NCI-H748 (cell line): ENCODE measurements around the gene CLDN24.

Experiments
- DNase-seq: peaks from one replicate; lab custom pipeline; 2025; ENCODE audit not compliant: unreplicated experiment; lab: John Stamatoyannopoulos, UW

Gene CLDN24

GRCh38 chr4:183322326-183322725, at the start of gene CLDN24:
TSS of gene CLDN24 (minus strand) at chr4:183322426. CDS start at chr4:183322426, 0 bp downstream.
- DNase-seq: no peak

DNA sequence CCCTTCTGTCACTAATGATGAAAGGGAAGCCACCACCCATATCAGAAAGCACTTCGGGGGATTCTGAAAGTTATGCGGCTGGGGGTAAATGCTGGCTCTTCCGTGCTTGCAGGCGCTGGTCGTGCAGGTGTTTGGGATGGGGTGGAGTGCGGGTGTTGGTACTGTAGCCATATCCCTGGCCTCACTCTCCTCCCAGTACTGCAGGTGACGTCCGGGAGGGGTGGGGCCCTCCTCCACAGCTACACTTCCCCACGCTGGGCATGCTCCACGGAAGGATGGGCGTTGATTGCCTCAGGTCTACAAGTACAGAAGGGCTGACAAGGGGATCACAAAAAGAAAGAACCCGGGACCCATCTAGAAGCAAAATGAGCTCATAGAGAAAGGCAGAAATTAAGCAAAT, 48.6 kb upstream of the CLDN24 start:
- DNase-seq: no peak

GRCh38 chr4:183369073-183369472, 46.8 kb upstream of the CLDN24 start:
- DNase-seq: no peak

GRCh38 chr4:183366206-183366835, 44.1 kb upstream of the CLDN24 start:
- DNase-seq: no peak

DNA sequence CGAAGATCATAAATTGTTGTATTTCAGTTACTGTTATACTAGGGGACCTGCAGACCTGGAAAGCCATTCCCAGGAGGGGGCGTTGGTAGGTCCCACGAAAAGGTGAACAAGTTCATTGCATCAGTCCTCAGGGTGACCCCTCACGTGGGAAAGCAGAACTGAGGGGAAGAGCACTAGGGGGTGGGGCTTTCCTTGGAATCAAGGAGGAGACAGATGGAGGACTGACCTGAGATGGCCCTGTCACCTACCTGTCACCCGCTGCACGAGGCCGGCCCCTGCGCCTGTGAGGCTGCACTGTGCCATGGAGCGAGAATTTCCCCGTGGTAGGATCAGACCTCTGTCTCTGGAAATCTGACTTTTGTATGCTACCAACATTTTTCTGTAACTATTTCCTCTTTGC, 41.8 kb upstream of the CLDN24 start:
- no peak for DNase-seq

- no peak for DNase-seq
Observed at GRCh38 chr4:183362916-183363542, 40.8 kb upstream of the CLDN24 start.

- no peak for DNase-seq
Observed at GRCh38 chr4:183362036-183362435, 39.8 kb upstream of the CLDN24 start.

DNA sequence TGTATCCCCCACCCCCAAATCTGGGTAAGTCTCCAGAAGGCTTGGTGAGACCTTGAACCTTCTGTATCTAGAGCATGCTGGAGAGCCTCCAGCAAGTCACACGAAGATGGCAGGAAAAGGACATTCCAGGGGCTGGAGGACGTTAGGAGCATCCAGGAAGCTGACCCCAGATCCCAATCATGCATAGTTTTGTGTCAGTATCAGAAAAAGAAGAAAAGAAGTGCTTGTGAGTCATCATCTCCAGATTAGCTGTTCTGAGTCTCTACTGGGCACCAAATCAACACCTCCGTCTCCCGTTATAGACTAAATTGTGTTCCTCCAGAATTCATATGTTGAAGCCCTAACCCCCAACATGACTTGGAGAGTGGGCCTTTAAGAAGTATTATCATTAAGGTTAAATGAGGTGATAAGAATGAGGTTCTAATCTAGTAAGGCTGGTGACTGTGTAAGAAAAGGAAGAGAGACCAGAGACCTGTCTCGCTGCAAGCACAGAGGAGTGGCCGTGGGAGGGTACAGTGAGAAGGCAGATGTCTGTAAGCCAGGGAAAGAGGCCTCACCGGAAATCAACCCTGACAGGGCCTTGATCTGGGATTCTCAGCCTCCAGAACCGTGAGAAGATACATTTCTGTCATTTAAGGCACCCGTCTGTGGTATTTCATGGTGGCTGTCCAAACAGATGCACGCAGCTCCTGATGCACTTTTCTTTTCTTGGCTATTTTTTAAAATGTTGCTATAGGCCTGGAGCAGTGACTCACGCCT, 38.1 kb upstream of the CLDN24 start:
- DNase-seq: no peak

GRCh38 chr4:183358215-183358755, 36.1 kb upstream of the CLDN24 start:
- no peak for DNase-seq

DNA sequence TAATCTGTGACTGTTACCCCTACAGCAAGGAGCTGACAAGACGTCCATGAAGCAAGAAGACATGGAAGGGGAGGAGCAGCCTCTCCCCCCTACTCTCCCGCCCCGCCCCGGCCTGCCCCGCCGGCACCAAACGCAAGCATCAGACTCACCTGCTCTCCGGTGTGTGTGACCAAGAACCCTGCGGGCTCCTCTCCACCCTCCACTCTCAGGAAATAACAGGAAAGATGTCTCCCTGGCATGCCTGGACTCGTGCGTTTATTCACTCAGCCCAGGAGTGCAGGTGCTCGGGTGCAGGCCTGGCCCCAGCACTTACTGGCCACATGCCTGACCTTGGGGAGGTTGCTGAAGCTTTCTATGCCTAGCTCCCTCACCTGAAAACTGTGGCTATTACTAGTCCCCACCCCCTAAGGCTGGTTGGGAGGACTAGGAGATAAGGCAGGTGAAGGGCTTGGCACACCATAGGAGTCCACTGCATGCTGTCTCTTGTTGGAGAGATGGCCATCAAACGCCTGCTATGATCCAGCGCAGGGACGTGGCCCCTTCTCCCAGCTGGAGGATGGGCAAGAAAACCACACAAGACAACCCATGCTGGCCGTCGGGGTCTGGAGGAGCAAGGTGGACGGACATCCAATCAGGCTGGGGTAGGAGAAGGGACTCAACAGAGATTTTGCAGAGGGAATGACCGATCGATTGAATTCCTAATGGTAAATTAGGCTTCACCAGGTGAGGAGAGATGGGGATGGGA, 34.9 kb upstream of the CLDN24 start:
- peak; percentile 70 for DNase-seq

- DNase-seq: peak; percentile 32
Observed at GRCh38 chr4:183356173-183356830, 34.1 kb upstream of the CLDN24 start.

DNA sequence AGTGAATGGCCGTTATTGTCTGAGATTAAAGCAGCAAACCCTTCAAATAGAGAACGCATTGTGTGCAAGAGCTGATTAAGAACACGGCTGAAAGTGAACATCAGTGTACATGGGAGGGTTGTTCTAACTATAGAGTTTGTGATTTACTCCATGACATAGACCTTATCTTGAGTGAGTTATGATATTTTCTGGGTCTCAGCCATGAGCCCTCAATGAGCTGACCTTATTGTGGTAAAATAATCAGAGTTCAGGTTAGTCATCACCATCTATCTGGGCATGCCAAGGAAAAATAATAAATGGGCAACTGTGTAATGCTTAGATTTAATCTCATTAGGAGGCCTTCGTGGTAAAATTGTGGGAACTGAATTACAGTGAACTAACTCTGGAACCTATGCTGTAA, 33.2 kb upstream of the CLDN24 start:
- DNase-seq: no peak

GRCh38 chr4:183354219-183354618, 32.0 kb upstream of the CLDN24 start:
- DNase-seq: peak; percentile 81

DNA sequence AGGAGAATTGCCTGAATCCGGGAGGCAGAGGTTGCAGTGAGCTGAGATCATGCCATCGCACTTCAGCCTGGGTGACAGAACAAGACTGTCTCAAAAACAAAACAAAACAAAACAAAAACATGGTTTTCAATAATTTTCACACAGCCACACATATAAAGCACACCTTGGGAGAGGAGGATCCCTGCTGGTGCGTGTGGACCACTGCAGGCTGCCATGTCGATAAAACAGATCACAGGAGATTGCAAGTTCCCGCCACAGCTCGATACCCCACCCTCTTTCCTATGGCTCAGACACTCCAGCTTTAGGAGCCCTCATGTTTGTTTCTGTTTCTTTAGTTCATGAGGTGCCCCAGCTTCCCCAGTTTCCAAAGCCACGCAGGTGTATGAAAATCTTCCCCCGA, 31.3 kb upstream of the CLDN24 start:
- DNase-seq: no peak

- no peak for DNase-seq
Observed at GRCh38 chr4:183352546-183352945, 30.3 kb upstream of the CLDN24 start.

GRCh38 chr4:183350317-183351071, 28.3 kb upstream of the CLDN24 start:
- no peak for DNase-seq

- DNase-seq: no peak
Observed at GRCh38 chr4:183349673-183350072, 27.4 kb upstream of the CLDN24 start.

DNA sequence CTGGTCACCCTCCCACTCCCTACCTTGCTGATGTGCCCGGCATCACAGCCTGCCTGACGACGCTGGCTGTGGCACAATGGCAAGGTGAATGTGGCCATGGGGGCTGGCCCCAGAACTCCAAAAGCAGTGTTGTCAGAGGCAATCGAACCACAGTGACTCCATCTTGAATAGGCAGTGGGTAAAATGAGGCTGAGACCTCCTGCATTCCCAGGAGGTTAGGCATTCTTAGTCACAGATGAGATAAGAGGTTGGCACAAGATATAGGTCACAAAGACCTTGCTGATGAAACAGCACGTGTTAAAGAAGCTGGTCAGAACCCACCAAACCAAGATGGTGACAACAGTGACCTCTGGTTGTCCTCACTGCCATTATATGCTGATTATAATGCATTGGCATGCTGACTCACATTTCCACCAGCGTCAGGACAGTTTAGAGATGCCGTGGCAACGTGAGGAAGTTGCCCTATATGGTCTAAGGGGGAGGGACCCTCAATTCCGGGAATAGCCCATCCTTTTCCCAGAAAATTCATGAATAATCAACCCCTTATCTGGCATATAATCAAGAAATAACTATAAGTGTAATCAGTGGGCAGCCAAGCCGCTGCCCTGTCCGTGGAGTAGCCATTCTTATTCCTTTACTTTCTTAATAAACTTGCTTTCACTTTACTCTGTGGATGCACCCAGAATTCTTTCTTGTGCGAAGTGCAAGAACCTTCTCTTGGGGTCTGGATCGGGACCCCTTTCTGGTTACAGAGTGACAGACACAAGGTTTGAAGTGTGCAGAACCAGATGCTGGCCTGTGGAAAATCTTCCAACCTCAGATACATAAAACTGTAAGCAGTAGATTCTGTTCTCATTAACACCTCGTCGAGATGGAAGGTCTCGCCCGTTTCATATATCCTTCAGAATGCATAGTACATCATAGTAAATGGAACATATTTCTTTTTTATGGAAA, 26.8 kb upstream of the CLDN24 start:
- DNase-seq: no peak

DNA sequence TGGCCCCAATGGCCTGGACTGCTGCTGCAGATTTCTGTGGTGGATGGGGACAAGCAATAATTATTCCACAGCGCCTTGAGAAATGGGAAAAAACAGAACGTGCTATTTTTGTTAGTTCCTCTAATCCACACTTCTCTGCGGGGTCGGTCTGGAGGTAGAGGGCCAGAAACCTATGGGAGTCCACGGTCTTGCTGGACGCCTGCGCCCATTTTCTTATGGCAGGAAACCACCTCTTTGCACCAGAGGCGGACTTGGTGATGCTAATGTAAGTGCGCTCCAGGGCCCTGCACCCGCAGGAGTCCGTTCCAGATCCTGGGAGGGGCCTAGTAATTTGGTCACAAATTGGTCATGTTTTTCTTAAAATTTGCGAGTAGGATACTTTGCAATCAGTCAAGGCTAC, 25.9 kb upstream of the CLDN24 start:
- DNase-seq: no peak
